Left renal pelvis (tissue), 4 donors: ENCODE measurements around the gene RNF13. TPM values are rescaled to one million over a fixed set of nuclear protein-coding genes. Genes with fewer than 3 reads are reported as not detected.

Experiments
- DNase-seq, 4 donors: peaks; one replicate each; pipeline ENCODE4 v3.0.0-alpha.2; 2013; ENCODE audit warnings: low read depth in 4 of 4, low spot score in 3 of 4
- polyA plus RNA-seq, 4 donors: library from polyadenylated mRNA; unstranded; fragments of 120-200 nt; gene quantifications; one replicate each; pipeline ENCODE4 v1.2.1, GENCODE V29; 2013; ENCODE audit not compliant: insufficient read length in 4 of 4

Gene RNF13
- polyA plus RNA-seq: 100 to 1,000 TPM in 2 of 4 donors, 10 to 100 TPM in 2; 77.2 to 118 (median 89.8) TPM

GRCh38 chr3:149812606-149813366, at the start of gene RNF13:
Gene RNF13, plus strand, starts transcription at chr3:149813215. Its CDS starts 32,812 bp downstream, at chr3:149846027.
- DNase-seq: peak; percentile 87 to 92 (median 88)

GRCh38 chr3:149763565-149764195, 49.3 kb upstream of the RNF13 start:
- DNase-seq: no peak

GRCh38 chr3:149764302-149764701, 48.7 kb upstream of the RNF13 start:
- DNase-seq: no peak

- DNase-seq: no peak
These were observed 47.2 kb upstream of the RNF13 start for GRCh38 chr3:149765762-149766334.

- DNase-seq: no peak
These were observed 45.3 kb upstream of the RNF13 start for GRCh38 chr3:149767720-149768119.

GRCh38 chr3:149768704-149769103, 44.3 kb upstream of the RNF13 start:
- DNase-seq: no peak

- DNase-seq: no peak
These were observed 42.8 kb upstream of the RNF13 start for GRCh38 chr3:149770246-149770645.

GRCh38 chr3:149771652-149772271, 41.3 kb upstream of the RNF13 start:
- peak in 2 of 4 donors; percentile 8 to 11 for DNase-seq

GRCh38 chr3:149772861-149773260, 40.2 kb upstream of the RNF13 start:
- no peak for DNase-seq

- no peak for DNase-seq
These were observed 36.8 kb upstream of the RNF13 start for GRCh38 chr3:149776170-149776569.

- DNase-seq: no peak
These were observed 35.4 kb upstream of the RNF13 start for GRCh38 chr3:149777414-149778214.

- DNase-seq: no peak
These were observed 31.8 kb upstream of the RNF13 start for GRCh38 chr3:149781211-149781610.

GRCh38 chr3:149781741-149782140, 31.3 kb upstream of the RNF13 start:
- DNase-seq: no peak

GRCh38 chr3:149783576-149783975, 29.4 kb upstream of the RNF13 start:
- DNase-seq: no peak

- DNase-seq: no peak
These were observed 28.8 kb upstream of the RNF13 start for GRCh38 chr3:149784064-149784704.

GRCh38 chr3:149790268-149790667, 22.7 kb upstream of the RNF13 start:
- DNase-seq: no peak

GRCh38 chr3:149790698-149791097, 22.3 kb upstream of the RNF13 start:
- no peak for DNase-seq

- no peak for DNase-seq
These were observed 20.4 kb upstream of the RNF13 start, which contains the start of gene ANKUB1 for GRCh38 chr3:149792452-149793270. Gene ANKUB1, minus strand, starts transcription at chr3:149792554. Its CDS starts 188 bp downstream, at chr3:149792366.

- DNase-seq: no peak
These were observed 17.0 kb upstream of the RNF13 start for GRCh38 chr3:149796026-149796425.
